Measurements from ENCODE around the gene NDUFAF3. TPM values are rescaled to one million over a fixed set of nuclear protein-coding genes. Genes with fewer than 3 reads are reported as not detected.

NDUFAF3 gene
- total RNA-seq, 1 donor from 2014 or later: 77.6 TPM

DNA sequence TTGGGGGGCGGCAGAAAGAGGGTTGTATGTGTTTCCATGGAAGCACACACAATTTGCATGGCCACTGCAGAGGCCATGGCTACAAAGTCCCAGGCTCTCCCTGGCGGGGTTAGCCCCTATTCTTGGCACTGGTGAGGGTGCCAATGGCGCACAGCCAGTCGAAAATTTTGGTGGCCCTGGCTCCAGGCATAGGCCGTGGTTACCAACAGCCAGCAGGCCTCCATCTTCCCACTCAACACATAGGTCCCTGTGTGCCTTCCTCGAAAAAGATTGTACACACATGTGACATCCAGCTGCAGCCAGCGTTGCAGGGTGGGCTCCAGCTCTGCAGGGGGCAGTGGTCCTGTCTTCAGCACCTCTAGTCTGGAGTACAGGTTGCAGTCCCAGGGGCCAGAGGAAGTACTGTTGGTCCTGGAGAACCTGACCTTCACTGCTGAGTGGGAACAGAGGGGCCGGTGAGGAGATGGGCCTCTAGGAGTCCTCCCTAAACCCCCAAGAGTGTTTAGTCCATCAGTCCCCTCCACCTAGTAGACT lies 24.8 kb upstream of the NDUFAF3 start:
- no peak for ATAC-seq
- intact Hi-C loops (cut with DNase I): no loop called here
- Histone ChIP-seq H3K36me3 (peaks cover 6% of the 10 kb centered on the region), H3K9me3 (no peaks in the 10 kb centered on the region), H3K4me3 (no peak overlapping the region), H3K27ac (no peak overlapping the region), H3K27me3 (no peaks in the 10 kb centered on the region), H3K4me1 (no peaks in the 10 kb centered on the region)
- TF ChIP-seq, protein P1, sequence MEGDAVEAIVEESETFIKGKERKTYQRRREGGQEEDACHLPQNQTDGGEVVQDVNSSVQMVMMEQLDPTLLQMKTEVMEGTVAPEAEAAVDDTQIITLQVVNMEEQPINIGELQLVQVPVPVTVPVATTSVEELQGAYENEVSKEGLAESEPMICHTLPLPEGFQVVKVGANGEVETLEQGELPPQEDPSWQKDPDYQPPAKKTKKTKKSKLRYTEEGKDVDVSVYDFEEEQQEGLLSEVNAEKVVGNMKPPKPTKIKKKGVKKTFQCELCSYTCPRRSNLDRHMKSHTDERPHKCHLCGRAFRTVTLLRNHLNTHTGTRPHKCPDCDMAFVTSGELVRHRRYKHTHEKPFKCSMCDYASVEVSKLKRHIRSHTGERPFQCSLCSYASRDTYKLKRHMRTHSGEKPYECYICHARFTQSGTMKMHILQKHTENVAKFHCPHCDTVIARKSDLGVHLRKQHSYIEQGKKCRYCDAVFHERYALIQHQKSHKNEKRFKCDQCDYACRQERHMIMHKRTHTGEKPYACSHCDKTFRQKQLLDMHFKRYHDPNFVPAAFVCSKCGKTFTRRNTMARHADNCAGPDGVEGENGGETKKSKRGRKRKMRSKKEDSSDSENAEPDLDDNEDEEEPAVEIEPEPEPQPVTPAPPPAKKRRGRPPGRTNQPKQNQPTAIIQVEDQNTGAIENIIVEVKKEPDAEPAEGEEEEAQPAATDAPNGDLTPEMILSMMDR (IDR thresholded peaks at IDR 0.05): no peak
- DNase-seq: no peak

DNA sequence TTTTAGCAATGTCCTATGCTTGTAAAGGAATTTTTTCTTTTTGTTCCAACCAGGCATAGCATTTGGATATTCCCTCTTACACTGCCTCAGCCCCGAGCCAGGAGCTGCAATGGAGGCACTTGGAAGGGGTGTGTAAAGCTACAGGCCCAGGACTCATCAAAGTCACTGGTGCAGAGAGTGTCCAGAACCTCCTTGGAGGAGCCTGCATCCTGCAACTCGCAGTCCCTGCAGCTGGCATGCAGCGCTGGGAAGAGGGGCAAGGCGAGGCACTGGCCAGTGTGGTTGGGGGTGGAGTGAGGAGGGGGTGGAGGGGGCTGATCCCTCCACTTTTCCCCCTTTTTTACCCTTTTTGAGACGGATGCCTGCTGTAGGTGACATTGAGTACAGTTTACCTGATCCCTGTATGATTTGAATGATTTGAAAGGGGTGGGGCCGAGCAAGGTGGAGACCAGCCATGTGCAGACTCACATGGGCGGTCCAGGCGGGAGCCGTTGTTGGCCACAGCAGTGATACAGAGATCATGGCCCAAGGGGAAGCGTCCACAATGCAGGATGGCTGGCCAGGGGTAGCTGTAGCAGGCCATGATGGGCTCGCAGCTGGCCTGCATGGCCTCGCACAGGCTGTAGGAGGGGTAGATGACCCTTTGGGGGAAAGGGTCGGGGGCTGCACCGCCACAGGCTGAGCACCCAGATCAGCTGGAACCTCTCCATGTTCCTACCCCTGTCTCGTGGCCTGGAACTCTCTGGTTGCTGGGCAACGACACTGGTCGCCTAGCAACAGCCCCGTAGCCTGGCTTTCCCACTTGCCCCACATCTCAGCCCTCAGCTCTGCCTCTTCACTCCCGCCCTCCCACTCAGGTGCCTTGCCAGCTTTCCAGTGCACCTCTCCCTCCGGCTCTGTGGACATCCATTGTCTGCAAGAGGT lies 23.9 kb upstream of the NDUFAF3 start:
- H3K4me3 ChIP-seq: no peak overlapping the region
- H3K4me1 ChIP-seq: no peaks in the 10 kb centered on the region
- TF ChIP-seq, protein P1 (IDR thresholded peaks at IDR 0.05): no peak
- no peaks in the 10 kb centered on the region for H3K9me3 ChIP-seq
- ATAC-seq: no peak
- DNase-seq: no peak
- intact Hi-C loops (cut with DNase I): no loop called here
- peaks cover 4% of the 10 kb centered on the region for H3K36me3 ChIP-seq
- H3K27ac ChIP-seq: no peak overlapping the region
- no peaks in the 10 kb centered on the region for H3K27me3 ChIP-seq

DNA sequence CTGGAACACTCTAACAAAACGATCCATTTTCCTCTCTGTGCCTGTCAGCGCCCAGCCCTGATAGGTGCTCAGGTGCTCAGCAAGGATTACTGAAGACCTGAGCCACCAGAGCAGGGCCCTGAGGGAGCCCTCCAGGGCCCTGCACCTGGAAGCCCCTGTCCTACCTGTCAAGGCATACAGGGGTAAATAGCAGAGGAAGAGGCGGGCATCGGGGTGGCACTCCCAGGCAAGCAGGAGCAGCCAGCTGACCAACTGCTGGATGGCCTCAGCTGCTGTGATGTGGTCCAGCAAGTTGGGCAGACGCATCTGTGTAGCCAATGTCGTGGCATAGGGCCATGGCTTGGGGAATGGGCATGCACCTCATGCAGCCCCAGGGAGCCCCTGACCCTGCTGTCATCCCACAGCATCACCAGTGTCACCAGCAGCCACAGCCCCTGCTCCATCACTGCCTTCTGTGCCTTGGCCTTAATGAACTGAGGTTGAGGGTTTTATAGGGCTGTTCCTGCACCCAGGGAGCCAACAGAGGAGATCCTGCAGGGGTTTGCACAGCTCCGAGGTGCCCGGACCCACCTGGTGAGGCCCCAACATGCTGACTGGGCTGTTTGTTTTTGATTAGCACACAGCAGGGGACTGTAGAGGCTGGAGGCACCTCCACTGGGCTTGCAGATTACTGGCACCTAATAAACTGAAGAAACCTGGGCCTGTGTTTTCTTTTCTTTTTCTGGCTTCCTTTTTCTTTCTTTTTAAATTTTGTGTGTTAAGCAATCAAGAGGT lies 22.6 kb upstream of the NDUFAF3 start:
- H3K4me3 ChIP-seq: no peak overlapping the region
- no peaks in the 10 kb centered on the region for H3K4me1 ChIP-seq
- H3K9me3 ChIP-seq: no peaks in the 10 kb centered on the region
- H3K27me3 ChIP-seq: no peaks in the 10 kb centered on the region
- DNase-seq (no peak), ATAC-seq (no peak)
- H3K27ac ChIP-seq: no peak overlapping the region
- intact Hi-C loops (cut with DNase I): no loop called here
- H3K36me3 ChIP-seq: peaks cover 4% of the 10 kb centered on the region
- TF ChIP-seq, protein P1 (IDR thresholded peaks at IDR 0.05): no peak

DNA sequence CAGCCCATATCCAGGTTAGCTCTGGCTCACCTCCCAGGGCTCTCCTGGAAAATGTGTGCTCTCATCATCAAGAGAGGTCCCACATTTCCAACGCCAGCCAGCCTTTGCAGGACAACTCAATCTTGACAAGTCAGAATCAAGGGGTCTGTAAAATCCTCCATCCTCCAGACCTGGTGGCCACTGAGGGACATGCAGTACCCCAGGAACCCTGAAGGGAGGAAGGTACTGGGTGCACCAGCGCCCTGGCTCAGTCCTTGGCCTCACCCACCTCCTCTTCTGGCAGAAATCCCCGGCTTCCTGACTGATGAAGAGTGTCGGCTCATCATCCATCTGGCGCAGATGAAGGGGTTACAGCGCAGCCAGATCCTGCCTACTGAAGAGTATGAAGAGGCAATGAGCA lies 20.8 kb upstream of the NDUFAF3 start:
- no peaks in the 10 kb centered on the region for H3K9me3 ChIP-seq
- intact Hi-C loops (cut with DNase I): no loop called here
- TF ChIP-seq, protein P1 (IDR thresholded peaks at IDR 0.05): no peak
- no peak overlapping the region for H3K4me3 ChIP-seq
- ATAC-seq (no peak), DNase-seq (no peak)
- no peak overlapping the region for H3K27ac ChIP-seq
- no peaks in the 10 kb centered on the region for H3K27me3 ChIP-seq
- peaks cover 3% of the 10 kb centered on the region for H3K4me1 ChIP-seq
- peaks cover 4% of the 10 kb centered on the region for H3K36me3 ChIP-seq

DNA sequence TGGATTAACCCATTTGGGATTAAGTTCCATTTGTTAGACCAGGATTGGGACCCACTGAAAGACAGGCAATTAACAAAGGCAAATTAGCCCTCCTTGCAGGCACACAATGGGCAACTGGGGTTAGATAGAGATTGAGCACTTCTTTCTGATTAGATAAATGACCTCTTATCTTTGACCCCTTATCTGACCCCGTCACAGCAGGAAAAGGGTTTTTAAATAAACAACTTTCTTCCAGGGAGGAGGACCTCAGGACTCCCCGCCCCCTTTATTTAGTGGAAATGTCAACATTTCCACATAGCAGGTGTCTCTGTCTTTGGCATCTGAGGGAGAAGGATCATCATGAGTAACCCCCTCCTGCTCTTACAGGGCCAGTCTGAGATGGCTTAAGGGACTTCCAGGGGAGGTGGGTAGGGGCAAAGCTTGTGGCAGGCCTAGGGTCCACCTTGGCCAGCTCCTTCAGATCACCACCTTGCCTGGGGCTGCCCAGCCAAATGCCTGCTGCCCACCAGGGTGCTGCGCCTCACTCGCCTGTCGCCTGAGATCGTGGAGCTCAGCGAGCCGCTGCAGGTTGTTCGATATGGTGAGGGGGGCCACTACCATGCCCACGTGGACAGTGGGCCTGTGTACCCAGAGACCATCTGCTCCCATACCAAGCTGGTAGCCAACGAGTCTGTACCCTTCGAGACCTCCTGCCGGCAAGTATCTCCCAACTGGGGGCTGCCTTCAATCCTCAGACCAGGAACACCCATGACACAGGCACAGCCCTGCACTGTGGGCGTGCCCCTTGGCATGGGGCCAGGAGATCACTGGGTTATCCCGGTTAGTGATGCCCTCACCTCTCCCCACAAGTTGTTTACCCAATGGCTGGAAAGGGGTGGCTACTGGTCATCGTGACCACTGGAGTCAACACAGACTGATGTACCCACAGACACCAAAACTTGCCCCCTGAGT lies 17.3 kb upstream of the NDUFAF3 start:
- Histone ChIP-seq H3K9me3 (no peaks in the 10 kb centered on the region), H3K4me1 (peaks cover 20% of the 10 kb centered on the region), H3K27ac (no peak overlapping the region), H3K4me3 (no peak overlapping the region), H3K36me3 (no peaks in the 10 kb centered on the region), H3K27me3 (no peaks in the 10 kb centered on the region)
- intact Hi-C loops (cut with DNase I): no loop called here
- ATAC-seq (no peak), DNase-seq (peak; percentile 74)
- TF ChIP-seq, protein P1 (IDR thresholded peaks at IDR 0.05): no peak

Measured in upper lobe of right lung (tissue), 1 donor.